Measurements from ENCODE around the gene CGB2. TPM values are rescaled to one million over a fixed set of nuclear protein-coding genes. Genes with fewer than 3 reads are reported as not detected.
A peak's percentile ranks its signal among the peaks of the same experiment; 100 is the strongest.
"Not testable (repeated sequence)": the region's sequence is repeated elsewhere in the genome, so short reads cannot be mapped to it uniquely, and the experiment has no call there.

CGB2 gene
- not detected for polyA plus RNA-seq

DNA sequence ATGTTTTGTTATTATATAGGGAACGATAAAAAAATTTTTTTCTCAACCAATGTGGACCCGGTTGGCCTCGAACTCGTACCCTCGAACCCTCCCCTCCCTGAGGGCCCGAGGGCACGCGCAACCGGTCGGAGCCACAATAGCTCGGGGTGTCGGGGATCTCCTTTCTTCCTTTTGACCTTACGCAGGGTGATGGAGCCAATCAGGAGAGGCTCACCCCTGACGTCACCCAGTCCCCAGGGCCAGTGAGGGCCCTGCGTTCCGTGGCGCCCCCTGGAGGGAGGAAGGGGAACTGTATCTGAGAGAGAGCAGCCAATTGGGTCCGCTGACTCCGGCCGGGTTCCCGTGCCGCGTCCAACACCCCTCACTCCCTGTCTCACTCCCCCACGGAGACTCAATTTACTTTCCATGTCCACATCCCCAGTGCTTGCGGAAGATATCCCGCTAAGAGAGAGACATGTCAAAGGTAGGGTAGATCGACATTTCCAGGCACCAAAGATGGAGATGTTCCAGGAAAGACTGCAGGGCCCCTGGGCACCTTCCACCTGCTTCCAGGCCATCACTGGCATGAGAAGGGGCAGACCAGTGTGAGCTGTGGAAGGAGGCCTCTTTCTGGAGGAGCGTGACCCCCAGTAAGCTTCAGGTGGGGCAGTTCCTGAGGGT lies at the start of gene CGB2:
Gene CGB2 (plus strand): TSS at position 249 of the 660 bp plus-strand sequence. CDS start 206 bp downstream, at position 455.
- WGBS, 3 donors, result 23 to 25% (median 23%) methylated on average over 25 to 28 of the region's 28 CpGs
- H3K27ac ChIP-seq (ENCODE audit: low read depth, low read length), result not testable (repeated sequence)

DNA sequence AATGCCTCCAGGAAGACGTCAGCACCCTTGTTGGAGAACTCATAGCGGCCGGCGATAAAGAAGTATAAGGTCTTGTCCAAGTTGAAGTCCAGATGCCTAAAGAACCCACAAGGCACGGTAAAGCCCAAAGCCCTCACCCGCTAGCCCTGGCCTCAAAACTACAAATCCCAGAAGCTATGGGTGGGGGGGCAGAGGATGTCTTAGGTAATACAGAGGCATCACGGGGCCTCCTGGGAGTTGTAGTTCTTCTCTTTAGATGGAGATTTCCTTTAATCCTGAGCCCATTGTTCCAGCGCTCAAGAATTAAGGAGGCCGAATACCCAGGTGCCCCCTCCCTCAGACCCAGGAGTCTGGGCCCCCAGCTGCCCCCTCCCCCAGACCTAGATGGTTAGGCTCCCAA lies 49.4 kb upstream of the CGB2 start:
- H3K27ac ChIP-seq (ENCODE audit: low read depth, low read length), result no peak overlapping the region
- 91 to 96% (median 95%) methylated on average over 9 of the region's 9 CpGs for WGBS, 3 donors

DNA sequence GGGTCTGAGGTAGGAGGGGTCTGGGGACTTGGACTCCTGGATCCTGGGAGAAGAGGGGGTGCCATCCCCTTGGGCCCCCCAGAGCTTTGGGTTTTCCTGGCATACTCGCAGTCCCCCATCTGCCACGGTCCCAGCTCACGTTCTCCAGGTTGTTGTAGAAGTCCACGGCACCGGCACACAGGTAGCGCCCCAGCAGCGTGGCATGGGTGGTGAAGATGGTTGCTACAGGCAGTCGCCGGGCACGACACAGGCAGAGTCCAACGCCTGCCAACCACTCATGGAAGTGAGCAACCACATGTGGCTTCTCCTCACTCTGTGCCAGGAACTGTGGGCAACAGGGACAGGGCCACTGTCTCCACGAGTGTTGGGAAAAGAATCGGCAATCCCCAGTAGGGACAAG lies 46.0 kb upstream of the CGB2 start:
- no peak overlapping the region for H3K27ac ChIP-seq (ENCODE audit: low read depth, low read length)
- 92 to 96% (median 93%) methylated on average over 13 of the region's 13 CpGs for WGBS, 3 donors

DNA sequence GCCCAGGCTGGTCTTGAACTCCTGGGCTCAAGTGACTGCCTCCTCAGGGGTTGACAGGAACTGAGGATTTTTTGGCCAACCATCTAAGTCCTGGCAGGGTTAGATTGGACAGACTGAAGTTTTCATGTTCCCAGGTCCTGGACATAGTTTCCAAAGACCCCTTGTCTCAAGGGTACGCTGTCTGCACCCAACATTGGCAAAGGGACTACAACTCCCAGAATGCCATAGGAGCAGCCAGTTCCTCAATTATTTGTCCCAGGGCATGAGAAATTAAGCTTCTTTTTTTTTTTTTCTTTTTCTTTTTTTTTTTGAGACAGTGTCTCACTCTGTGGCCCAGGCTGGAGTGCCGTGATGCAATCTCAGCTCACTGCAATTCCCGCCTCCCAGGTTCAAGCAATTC lies 45.5 kb upstream of the CGB2 start:
- H3K27ac ChIP-seq (ENCODE audit: low read depth, low read length), result no peak overlapping the region

DNA sequence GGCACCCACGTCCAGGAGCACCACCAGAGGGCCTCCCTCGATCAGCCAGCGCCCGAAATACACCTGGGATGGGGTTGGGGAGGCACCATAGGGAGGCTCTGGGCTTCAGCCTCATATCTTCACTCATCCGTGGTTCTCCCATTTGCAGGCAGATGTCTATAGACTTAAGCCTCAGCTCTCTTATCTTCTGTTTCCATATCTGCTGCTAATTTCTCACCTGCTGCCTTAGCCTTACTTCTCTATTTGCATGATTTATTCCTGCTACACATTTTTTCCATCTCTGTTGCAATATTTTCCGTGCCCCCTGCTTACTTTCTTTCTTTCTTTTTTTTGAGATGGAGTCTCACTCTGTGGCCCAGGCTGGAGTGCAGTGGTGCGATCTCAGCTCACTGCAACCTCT lies 44.4 kb upstream of the CGB2 start:
- WGBS, 3 donors, result 85 to 88% (median 86%) methylated on average over 7 of the region's 7 CpGs
- H3K27ac ChIP-seq (ENCODE audit: low read depth, low read length), result no peak overlapping the region

More for the DNA sequence above, 45.5 kb upstream of the CGB2 start:
- WGBS, 3 donors, result 81 to 100% (median 90%) methylated on average over 3 of the region's 3 CpGs

DNA sequence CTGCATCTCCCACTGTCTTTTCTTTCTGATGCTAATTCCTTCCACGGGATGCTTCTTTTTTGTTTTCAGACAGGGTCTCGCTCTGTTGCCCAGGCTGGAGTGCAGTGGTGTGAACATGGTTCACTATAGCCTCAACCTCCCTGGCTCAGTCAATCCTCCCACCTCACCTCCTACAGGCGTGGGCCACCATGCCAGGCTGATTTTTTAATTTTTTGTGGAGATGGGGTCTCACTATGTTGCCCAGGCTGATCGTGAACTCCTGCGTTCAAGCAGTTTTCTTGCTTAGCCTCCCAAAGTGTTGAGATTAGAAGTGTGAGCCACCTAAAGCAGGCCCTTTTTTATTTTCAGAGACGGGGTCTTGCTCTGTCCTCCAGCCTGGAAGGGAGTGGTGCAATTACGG lies 43.4 kb upstream of the CGB2 start:
- 86 to 98% (median 98%) methylated on average over 7 of the region's 7 CpGs for WGBS, 3 donors
- H3K27ac ChIP-seq (ENCODE audit: low read depth, low read length), result no peak overlapping the region

DNA sequence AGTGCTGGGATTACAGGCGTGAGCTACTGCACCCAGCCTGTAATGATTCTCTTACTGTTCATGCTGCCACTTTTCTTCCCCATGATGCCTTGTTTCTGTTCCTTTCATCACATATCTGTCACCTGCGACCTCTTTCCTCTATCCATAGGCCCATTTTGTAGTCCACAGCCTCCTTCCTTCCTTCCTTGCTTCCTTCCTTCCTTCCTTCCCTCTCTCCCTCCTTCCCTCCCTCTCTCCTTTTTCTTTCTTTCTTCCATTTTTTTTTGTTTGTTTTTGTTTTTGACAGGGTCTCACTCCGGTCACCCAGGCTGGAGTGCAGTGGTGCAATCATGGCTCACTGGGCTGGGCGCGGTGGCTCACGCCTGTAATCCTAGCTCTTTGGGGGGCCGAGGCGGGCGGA lies 42.8 kb upstream of the CGB2 start:
- H3K27ac ChIP-seq (ENCODE audit: low read depth, low read length), result no peak overlapping the region
- WGBS, 3 donors, result 87 to 91% (median 90%) methylated on average over 9 of the region's 9 CpGs

DNA sequence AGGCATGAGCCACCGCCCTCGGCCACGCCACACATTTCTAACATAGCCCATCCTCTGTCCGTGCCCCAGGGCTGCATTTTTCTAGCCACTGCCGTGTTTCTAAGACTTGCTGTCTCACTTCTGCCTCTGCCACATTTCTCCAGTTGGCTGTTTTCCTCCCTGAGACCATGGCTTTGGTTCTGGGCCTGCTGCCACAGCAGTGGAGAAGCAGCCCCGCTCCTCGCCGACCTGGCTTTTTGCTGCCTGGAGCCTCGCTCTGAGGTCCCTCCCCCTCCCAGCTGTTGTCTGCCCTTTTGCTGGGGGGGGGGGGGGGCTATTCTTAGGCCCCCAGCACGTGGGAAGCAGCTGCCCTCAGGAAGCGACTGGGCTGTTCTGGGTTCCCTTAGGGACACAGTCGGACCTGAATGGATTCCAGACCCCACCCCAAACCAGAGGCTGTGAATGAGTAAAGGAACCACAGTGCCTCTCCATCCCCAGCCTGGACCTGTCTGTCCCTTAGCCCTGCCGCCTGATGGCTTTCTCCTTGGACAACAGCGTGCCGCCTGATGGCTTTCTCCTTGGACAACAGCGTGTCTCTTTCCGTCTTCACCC lies 41.9 kb upstream of the CGB2 start:
- 68 to 83% (median 73%) methylated on average over 17 of the region's 17 CpGs for WGBS, 3 donors
- no peak overlapping the region for H3K27ac ChIP-seq (ENCODE audit: low read depth, low read length)

DNA sequence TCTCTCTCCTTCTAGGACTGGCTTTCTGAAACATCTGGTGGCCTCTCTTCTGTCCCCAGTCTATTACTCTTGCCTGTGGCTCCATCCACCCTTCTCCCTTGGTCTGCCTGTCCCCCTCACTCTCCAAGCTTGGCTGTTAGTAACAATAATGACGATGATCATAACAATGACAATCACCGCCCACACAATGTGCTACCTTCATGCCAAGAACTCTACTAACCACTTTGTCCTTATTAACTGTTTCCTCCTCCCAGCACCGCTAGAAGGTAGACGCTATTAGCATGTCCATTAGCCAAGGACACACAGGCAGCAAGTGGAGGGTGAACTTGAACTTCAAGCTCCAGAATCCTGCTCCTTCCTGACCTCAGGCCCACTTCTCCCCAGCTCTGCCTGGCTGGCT lies 41.3 kb upstream of the CGB2 start:
- 60 to 70% (median 66%) methylated on average over 4 of the region's 4 CpGs for WGBS, 3 donors
- no peak overlapping the region for H3K27ac ChIP-seq (ENCODE audit: low read depth, low read length)

DNA sequence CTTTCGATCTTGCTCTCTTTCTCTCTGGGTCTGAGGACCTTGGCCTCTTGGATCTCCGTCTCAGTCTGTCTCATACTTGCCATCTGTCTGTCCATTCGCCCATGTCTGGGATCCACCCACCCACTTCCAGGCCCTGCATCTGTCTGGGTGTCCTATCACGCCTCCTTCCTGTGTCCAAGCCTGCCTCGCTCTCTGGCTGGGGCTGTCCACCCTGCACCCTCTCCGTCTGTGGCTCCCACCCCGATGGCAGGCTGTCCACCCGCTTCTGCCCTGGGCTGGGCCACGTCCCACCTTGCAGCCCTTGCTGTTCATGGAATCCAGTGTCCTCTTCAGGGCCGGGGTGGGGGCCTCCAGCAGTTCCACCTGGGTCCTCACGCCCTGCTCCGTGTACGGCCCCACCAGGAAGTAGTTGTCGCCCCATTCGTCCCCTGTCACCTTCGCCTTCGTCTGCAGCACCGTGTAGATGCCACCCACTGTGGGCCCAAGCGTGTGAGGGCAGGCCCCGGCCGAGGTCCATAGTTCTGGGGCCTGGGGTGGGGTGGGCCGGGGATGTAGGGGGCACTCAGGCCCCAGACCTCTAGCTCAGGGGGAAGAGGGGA lies 40.6 kb upstream of the CGB2 start:
- H3K27ac ChIP-seq (ENCODE audit: low read depth, low read length), result no peak overlapping the region
- 88 to 93% (median 90%) methylated on average over 20 to 22 of the region's 22 CpGs for WGBS, 3 donors

DNA sequence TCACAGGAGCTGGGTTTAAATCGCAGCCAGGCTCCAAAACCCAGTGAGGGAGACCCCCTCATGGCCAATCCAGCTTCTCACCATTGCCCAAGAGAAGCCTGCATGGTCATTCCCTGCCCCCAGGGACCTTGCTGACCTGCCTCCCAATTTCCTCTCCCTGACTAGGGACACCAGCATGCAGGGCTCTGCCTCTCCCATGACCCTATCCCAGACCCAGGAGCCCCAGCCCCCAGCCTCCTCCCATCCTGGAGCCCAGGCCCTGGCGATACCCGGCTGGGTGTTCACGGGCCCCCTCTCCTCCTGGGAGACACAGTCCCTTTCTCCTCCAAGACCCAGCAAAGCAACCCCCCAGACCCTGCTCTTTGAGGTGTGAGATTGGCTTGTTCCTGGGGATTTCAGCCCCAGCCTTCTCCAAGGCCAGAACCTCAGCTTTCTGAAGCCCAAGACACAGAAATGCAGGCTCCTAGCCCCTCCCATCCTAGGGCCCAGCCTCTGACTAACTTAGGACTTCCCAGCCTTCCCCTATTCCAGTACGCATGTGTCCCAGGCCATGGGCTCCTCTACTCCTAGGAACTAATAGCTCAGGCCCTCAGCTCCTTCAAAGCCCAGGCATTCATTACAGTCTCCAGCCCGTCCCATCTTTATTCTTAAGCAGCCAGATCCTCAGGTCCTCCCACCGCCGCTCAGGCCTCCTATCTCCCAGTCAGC lies 39.7 kb upstream of the CGB2 start:
- 14 to 30% (median 14%) methylated on average over 8 of the region's 8 CpGs for WGBS, 3 donors
- H3K27ac ChIP-seq (ENCODE audit: low read depth, low read length), result peak overlapping the region; percentile 59

DNA sequence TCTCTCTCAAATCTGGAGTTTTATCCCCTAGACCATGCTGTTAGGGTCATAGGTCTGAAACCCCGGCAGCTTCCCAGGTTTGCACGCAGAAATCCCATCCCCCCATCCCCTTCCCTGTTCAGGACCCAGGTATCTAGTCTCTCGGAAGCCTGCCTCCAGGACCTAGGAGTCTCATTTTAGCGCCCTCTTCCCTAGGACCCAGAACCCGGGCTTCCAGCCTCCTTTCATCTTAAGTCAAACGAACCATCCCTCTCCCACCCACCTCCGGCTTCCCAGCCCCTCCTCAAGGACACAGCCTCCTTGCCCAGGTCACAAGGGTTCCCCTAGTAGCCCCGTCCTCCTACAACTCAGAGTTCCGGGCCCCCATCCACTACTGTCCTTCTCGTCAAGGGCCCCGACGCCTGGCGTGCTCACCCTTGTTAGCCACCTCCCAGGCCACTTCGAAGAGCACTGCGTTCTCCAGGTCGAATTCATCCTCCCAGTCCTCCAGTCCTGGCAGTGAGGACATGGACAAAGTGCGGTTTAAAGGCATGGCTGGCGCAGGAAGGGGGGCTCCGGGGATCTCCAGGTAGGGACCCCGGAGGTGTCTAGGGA lies 39.0 kb upstream of the CGB2 start:
- WGBS, 3 donors, result 0 to 1% (median 1%) methylated on average over 20 of the region's 20 CpGs
- peak overlapping the region; percentile 59 for H3K27ac ChIP-seq (ENCODE audit: low read depth, low read length)

DNA sequence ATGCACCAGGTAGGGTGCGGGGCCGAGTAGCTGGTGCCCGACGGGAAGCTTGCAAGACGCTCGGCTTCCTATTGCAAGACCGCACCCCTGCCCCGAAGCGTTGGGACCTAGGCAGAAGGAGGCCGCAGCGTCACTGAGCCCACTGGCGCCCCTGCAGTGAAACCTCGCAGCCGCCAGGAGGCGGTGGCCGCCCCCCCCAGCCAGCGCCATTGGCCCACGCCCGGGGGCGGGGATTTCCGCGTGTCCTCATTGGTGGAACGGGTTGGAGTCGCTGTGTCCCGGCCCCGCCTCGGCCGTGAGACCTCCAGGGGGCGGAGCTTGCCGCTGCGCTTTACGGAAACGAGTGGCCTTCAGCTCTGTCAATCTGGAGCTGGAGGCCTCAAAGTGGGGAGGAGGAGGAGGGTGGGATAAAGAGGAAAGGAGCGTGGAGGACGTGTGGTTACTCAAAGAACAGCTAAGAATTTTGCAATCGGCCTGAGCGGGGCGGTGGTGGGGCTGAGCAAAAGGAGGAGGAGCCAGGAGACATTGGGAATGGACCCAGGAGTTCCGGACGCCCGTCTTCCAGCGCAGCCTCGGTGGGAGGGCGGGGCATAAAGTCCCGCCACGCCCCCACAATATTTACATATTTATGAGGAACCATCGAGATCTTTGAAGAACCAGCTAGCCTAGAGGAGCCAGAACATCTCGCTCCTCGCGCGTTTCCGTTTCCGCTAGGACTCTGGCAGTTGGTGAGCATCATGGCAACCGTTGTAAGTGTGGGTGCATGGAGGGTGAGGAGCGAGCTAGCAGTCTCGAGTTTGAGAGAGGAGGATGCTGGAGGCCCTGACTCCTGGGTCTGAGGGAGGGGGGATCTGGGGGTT lies 38.3 kb upstream of the CGB2 start, which contains the start of the genes GYS1 and RUVBL2:
Gene GYS1 (minus strand): TSS at position 135 of the 860 bp plus-strand sequence. CDS start 197 bp downstream, outside the sequence.
Gene RUVBL2 (plus strand): TSS at position 713 of the 860 bp plus-strand sequence. CDS start 25 bp downstream, at position 738.
- WGBS, 3 donors, result 0 to 1% (median 0%) methylated on average over 56 of the region's 56 CpGs
- peak within 1 kb of the TSS; percentile 59 for H3K27ac ChIP-seq (ENCODE audit: low read depth, low read length)

DNA sequence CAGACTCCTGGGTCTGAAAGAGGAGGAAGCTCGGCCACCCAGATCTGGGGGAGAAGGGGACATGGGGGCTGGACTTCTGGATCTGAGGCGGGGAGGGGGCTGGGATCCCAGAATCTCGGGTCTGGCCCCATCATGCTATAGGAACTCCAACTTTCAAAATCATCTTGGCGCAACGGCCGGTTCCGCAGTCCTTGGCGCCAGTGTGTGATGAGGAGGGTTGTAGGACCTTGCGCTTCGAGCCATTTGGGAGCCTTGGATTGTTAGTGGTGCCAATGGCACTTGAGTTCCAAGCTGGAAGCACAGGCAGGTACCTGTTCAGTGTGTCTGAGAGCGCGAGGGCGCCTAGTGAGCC lies 37.7 kb upstream of the CGB2 start:
- no peak overlapping the region for H3K27ac ChIP-seq (ENCODE audit: low read depth, low read length)
- 1% methylated on average over 13 of the region's 13 CpGs for WGBS, 3 donors

DNA sequence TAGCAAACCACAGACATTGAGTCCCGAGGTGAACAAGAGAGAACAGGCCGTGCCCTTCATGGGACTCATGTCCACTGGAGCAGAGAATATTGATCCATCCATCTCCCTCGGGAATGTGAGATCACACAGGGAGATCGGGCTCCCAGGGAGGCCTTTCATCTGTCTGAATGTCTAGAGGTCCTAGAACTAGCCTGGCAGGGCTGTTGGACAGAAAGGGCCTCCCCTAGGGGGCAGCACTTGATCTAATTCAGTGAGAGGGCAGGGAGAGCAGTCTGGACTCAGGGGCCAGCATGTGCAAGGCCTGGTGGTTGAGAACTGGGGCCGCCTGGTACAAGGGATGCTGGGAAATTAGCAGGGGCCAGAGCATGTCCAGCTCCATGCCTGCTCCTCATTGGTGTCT lies 33.7 kb upstream of the CGB2 start:
- WGBS, 3 donors, result 57 to 84% (median 81%) methylated on average over 5 of the region's 5 CpGs
- H3K27ac ChIP-seq (ENCODE audit: low read depth, low read length), result no peak overlapping the region

DNA sequence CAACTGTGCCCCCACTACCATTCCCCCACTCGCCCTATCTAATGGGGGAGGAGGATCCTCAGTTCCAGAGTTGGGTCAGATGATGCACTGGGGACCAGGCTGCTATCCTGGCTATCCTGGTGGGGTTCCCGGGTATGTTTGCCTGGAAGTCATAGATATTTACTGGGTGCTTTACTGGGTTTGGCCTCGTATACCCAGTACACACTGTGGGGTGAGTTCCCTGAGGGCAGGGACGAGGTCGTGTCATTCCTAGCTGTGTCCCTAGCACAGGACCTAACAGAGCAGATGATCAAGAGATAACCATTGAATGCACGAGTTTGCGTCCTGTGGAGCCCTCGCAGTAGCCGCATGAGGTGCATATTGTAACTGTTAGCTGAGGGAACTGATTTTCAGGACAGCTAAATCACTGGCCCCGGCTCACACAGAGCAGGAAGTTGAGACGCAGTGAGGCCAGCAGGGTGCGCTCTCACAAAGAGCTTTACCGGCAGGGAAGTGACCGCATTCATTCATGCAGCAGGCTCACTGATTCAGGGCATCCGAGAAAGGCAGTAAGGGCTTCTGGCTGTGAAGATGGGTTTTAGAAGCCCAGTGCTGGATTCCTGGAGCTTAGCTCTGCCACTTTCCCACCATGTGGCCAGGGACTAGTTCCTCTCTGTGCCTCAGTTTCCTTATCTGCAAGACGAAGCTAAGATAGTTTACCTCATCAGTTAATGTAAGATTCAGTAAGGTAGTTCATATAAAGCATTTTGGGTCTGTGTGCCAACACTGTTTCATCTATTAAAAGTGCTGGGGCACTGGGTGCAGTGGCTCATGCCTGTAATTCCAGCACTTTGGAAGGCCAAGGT lies 32.0 kb upstream of the CGB2 start:
- WGBS, 3 donors, result 54 to 62% (median 55%) methylated on average over 16 of the region's 16 CpGs
- H3K27ac ChIP-seq (ENCODE audit: low read depth, low read length), result no peak overlapping the region

DNA sequence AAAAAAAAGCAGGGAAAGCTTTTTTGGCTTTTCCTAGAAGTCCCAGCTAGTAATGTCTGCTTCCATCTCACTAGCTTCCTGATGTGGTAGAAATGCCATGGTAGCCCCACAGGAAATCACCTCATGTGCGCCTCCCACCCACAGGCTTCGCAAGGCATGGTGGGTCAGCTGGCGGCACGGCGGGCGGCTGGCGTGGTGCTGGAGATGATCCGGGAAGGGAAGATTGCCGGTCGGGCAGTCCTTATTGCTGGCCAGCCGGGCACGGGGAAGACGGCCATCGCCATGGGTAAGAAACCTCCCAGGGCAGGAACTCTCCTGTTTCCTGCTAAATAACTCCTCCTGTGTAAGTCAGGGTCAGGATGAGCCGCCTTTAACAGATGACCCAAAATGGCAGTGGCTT lies 27.6 kb upstream of the CGB2 start:
- WGBS, 3 donors, result 98 to 99% (median 98%) methylated on average over 15 of the region's 15 CpGs
- no peak overlapping the region for H3K27ac ChIP-seq (ENCODE audit: low read depth, low read length)
